H1 (cell line): ENCODE measurements around the gene STX10. TPM values are rescaled to one million over a fixed set of nuclear protein-coding genes. Genes with fewer than 3 reads are reported as not detected.

Experiments used
- CTCF ChIA-PET: fragments of 300-600 bp; sonication (Branson Sonifier 250); formaldehyde crosslinking; loops from one replicate; lab custom pipeline; 2021; ENCODE audit not compliant: partially characterized antibody; lab: Charles Lee
- POLR2A ChIA-PET: fragments of 300-600 bp; sonication (Branson Sonifier 250); formaldehyde crosslinking; loops from one replicate; lab custom pipeline; 2021; ENCODE audit warnings: inconsistent platforms; ENCODE audit not compliant: partially characterized antibody; lab: Charles Lee
- DNase-seq, 2 experiments: peaks; one replicate each; pipeline versions ENCODE4 v3.0.0 to v3.0.0-alpha.2; 2010 to 2022; ENCODE audit warnings: low spot score in 2 of 2, low read depth in 1 of 2, mixed read lengths in 1 of 2
- FAIRE-seq: peaks from 2 replicates; lab custom pipeline; 2011; peaks lifted over from hg19 to GRCh38; lab: Jason Lieb, UNC
- H2AFZ ChIP-seq: 2 replicates; pipeline ENCODE4 v1.8.1; 2012; ENCODE audit warnings: low read length, inconsistent platforms
- H2AK5ac ChIP-seq: 2 replicates; pipeline ENCODE4 v1.6.1; 2013; ENCODE audit warnings: low read depth, low read length
- H2BK120ac ChIP-seq: replicated peaks from 2 replicates; pipeline ENCODE3; 2013; ENCODE audit warnings: low read depth, low read length, inconsistent platforms
- H2BK12ac ChIP-seq: 2 replicates; pipeline ENCODE4 v1.6.1; 2013; ENCODE audit warnings: low read depth, low read length
- H2BK15ac ChIP-seq: 2 replicates; pipeline ENCODE4 v1.6.1; 2013; ENCODE audit warnings: low read length
- H2BK20ac ChIP-seq: 2 replicates; pipeline ENCODE4 v1.6.1; 2013; ENCODE audit warnings: low read length
- H2BK5ac ChIP-seq: 2 replicates; pipeline ENCODE4 v1.6.1; 2013; ENCODE audit warnings: low read depth, low read length
- H3K14ac ChIP-seq: 2 replicates; pipeline ENCODE4 v1.6.1; 2013; ENCODE audit warnings: inconsistent platforms; ENCODE audit not compliant: insufficient read length
- H3K18ac ChIP-seq: 2 replicates; pipeline ENCODE4 v1.6.1; 2013; ENCODE audit warnings: low read length; ENCODE audit errors: extremely low read depth
- H3K23ac ChIP-seq: 2 replicates; pipeline ENCODE4 v1.6.1; 2013; ENCODE audit warnings: inconsistent platforms; ENCODE audit not compliant: insufficient read length
- H3K23me2 ChIP-seq: 2 replicates; pipeline ENCODE4 v1.6.1; 2013; ENCODE audit warnings: low read depth, low read length
- H3K27ac ChIP-seq: 2 replicates; pipeline ENCODE4 v1.6.1; 2011; ENCODE audit warnings: low read depth, low read length, inconsistent platforms
- H3K27me3 ChIP-seq, 4 experiments: replicated peaks in 1 of 4; 1 replicate in 1 of 4; 2 replicates in 3 of 4; pipeline versions ENCODE4 v1.6.1 to v1.8.1; 2011 to 2013; ENCODE audit warnings: low read length in 3 of 4, mild to moderate bottlenecking in 3 of 4, inconsistent platforms in 2 of 4, mixed read lengths in 2 of 4, moderate library complexity in 1 of 4; ENCODE audit not compliant: control insufficient read depth in 3 of 4, insufficient read depth in 3 of 4; ENCODE audit errors: extremely low read depth in 1 of 4
- H3K36me3 ChIP-seq, 4 experiments: 2 replicates each; pipeline versions ENCODE4 v1.6.1 to v1.8.1; 2011 to 2013; ENCODE audit warnings: mild to moderate bottlenecking in 4 of 4, low read length in 3 of 4, moderate library complexity in 2 of 4, control low read depth in 1 of 4, inconsistent platforms in 1 of 4; ENCODE audit not compliant: insufficient read depth in 4 of 4, control insufficient read depth in 2 of 4
- H3K4ac ChIP-seq: replicated peaks from 2 replicates; pipeline ENCODE3; 2013; ENCODE audit warnings: low read length, low read depth, mixed read lengths, inconsistent platforms; ENCODE audit not compliant: insufficient read length
- H3K4me1 ChIP-seq, 4 experiments: replicated peaks in 1 of 4; 1 replicate in 1 of 4; 2 replicates in 3 of 4; pipeline versions ENCODE4 v1.6.1 to v1.8.1; 2011 to 2013; ENCODE audit warnings: low read length in 3 of 4, inconsistent platforms in 2 of 4, mixed read lengths in 1 of 4; ENCODE audit not compliant: insufficient read depth in 4 of 4, control insufficient read depth in 3 of 4
- H3K4me2 ChIP-seq, 2 experiments: 2 replicates each; pipeline versions ENCODE4 v1.6.1 to v1.8.1; 2011 to 2013; ENCODE audit warnings: low read depth in 2 of 2, low read length in 2 of 2, control low read depth in 1 of 2, inconsistent platforms in 1 of 2, mild to moderate bottlenecking in 1 of 2; ENCODE audit not compliant: insufficient read depth in 1 of 2
- H3K4me3 ChIP-seq, 4 experiments: fragments of 200-600, 300-600 bp in 1 of 4; sonication (generic), shearing (Covaris generic), sonication (Bioruptor Twin) in 1 of 4; 2 replicates each; pipeline versions ENCODE4 v1.5.1 to v1.8.1; 2011 to 2016; ENCODE audit warnings: low read length in 4 of 4, low read depth in 3 of 4, control low read depth in 2 of 4, inconsistent platforms in 2 of 4, mild to moderate bottlenecking in 2 of 4, mixed read lengths in 1 of 4, moderate library complexity in 1 of 4; ENCODE audit not compliant: insufficient read depth in 2 of 4; ENCODE audit errors: extremely low read depth in 1 of 4
- H3K56ac ChIP-seq: replicated peaks from 2 replicates; pipeline ENCODE3; 2013; ENCODE audit warnings: low read depth, mild to moderate bottlenecking, mixed read lengths, low read length, inconsistent platforms; ENCODE audit not compliant: insufficient read length
- H3K79me1 ChIP-seq: 2 replicates; pipeline ENCODE4 v1.6.1; 2013; ENCODE audit warnings: low read depth, low read length, control low read depth
- H3K79me2 ChIP-seq, 2 experiments: 2 replicates each; pipeline versions ENCODE4 v1.6.1 to v1.8.1; 2012 to 2013; ENCODE audit warnings: low read length in 2 of 2, mild to moderate bottlenecking in 2 of 2, inconsistent platforms in 1 of 2; ENCODE audit not compliant: insufficient read depth in 2 of 2, control insufficient read depth in 1 of 2
- H3K9ac ChIP-seq, 4 experiments: replicated peaks in 1 of 4; 1 replicate in 1 of 4; 2 replicates in 3 of 4; pipeline versions ENCODE4 v1.6.1 to v1.8.1; 2011 to 2013; ENCODE audit warnings: low read depth in 3 of 4, low read length in 3 of 4, control low read depth in 2 of 4, mild to moderate bottlenecking in 2 of 4, moderate library complexity in 2 of 4, inconsistent platforms in 1 of 4; ENCODE audit errors: extremely low read depth in 1 of 4
- H3K9me3 ChIP-seq, 2 experiments: 2 replicates each; pipeline versions ENCODE4 v1.6.1 to v1.8.1; 2012 to 2013; ENCODE audit warnings: mild to moderate bottlenecking in 2 of 2, moderate library complexity in 2 of 2, control low read depth in 1 of 2, inconsistent platforms in 1 of 2, low read depth in 1 of 2, low read length in 1 of 2, mixed read lengths in 1 of 2; ENCODE audit not compliant: insufficient read depth in 2 of 2
- H4K20me1 ChIP-seq, 2 experiments: replicated peaks in 1 of 2; 2 replicates each; pipeline versions ENCODE3 to v1.8.1; 2011 to 2013; ENCODE audit warnings: inconsistent platforms in 2 of 2, low read length in 2 of 2, mild to moderate bottlenecking in 1 of 2; ENCODE audit not compliant: insufficient read depth in 2 of 2, control insufficient read depth in 1 of 2
- H4K5ac ChIP-seq: 2 replicates; pipeline ENCODE4 v1.6.1; 2013; ENCODE audit warnings: low read length, low read depth, mixed read lengths, inconsistent platforms; ENCODE audit not compliant: insufficient read length
- H4K8ac ChIP-seq: 2 replicates; pipeline ENCODE4 v1.8.0; 2013; ENCODE audit warnings: mild to moderate bottlenecking, moderate library complexity, low read length, inconsistent platforms; ENCODE audit not compliant: insufficient read depth; ENCODE audit errors: extremely low read depth
- H4K91ac ChIP-seq: replicated peaks from 2 replicates; pipeline ENCODE3; 2013; ENCODE audit warnings: low read length, mixed read lengths, inconsistent platforms; ENCODE audit not compliant: insufficient read length
- WGBS, 2 experiments: shearing (Covaris generic) in 1 of 2; methylation state at CpG; one replicate each; pipeline versions ENCODE4 v1.1.6 to v1.1.7; 2013 to 2015; ENCODE audit warnings: low lambda C conversion rate in 2 of 2, mixed read lengths in 2 of 2, inconsistent platforms in 1 of 2, low coverage in 1 of 2, missing lambda C conversion rate in 1 of 2; ENCODE audit not compliant: insufficient replicate concordance in 2 of 2, insufficient coverage in 1 of 2, insufficient read length in 1 of 2; ENCODE audit errors: extremely low coverage in 1 of 2, missing lambda C conversion rate in 1 of 2; 5-methylcytosine and 5-hydroxymethylcytosine counted together
- polyA plus RNA-seq, 7 experiments: library from polyadenylated mRNA; depleted of rRNA in 3 of 7; stranded (reverse) in 5 of 7; unstranded in 2 of 7; fragments of >200 nt in 5 of 7; fragments of 200-250 nt in 2 of 7; gene quantifications; 1 replicate in 5 of 7; 2 replicates in 1 of 7; 4 replicates in 1 of 7; pipeline versions ENCODE4 v1.2.1 to v1.2.3, GENCODE V29; 2011 to 2013; ENCODE audit warnings: missing spikeins in 2 of 7, mixed read lengths in 2 of 7
- total RNA-seq: library from RNA; stranded (reverse); fragmentation: NEBNext Ultra II Directional; extraction: Animal tissue kit (Norgen Biotek cat#: 25700); gene quantifications from 2 replicates; pipeline ENCODE4 v1.2.1, GENCODE V29; 2021

STX10 gene
- total and polyA plus RNA-seq, 2 of the 8 experiments (the other 6 are each of a cell fraction or from before 2014, with no cell fraction given): 53.0 to 80.1 TPM

DNA sequence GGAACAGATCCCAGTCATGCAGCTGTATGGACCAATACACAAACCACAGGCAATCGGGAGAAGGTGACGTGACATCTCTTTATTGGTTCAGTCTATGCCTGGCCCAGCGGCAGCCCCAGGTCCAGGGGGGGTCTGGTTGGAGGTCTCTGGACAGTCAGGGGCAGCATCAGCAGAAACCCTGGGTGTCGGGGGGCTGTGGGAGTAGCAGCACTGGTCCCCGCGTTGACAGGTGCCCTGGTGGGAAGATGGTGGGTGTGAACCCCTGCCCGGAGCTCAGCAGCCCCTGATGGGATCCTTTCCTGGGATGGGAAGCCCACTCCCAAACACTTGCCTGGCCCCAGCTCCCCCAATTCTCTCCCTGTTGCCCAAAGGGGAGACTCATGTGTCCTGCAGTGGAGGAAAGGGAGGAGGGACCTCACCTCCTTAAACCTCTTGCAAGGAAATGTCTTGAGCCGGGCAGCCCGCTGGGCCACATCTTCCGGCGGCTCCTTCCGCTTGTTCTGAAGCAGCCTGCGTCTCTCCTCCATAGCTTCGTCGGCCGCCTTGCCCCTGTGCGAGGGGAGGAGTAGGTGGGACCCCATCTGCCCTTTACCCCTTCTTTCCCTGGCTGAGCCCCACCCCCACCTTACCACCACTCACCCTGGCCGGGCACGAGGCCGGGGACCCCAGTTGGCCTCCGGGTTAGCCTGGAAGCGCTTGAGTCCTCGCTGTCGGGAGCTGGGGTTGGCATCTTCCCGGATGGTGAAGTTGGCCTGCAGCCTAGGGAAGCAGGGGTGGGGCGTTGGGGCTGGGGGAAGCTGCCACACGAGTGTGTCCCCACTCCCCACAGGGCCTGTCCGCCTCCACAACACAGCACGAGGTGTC, 45.1 kb downstream of the STX10 start:
- FAIRE-seq: no peak

More for the DNA sequence above, 45.1 kb downstream of the STX10 start:
- Histone ChIP-seq H3K36me3 (peaks cover 3 to 18% (median 13%) of the 10 kb centered on the region in 4 experiments; a peak in 5 of 8 replicates), H3K4me2 (no peak overlapping the region), H2BK5ac (no peak overlapping the region), H2BK20ac (no peak overlapping the region), H2AK5ac (no peak overlapping the region), H3K27ac (no peak overlapping the region), H3K14ac (no peak overlapping the region), H3K4ac (no peak overlapping the region), H3K79me2 (no peaks in the 10 kb centered on the region), H3K18ac (no peak overlapping the region), H3K4me1 (peaks cover 0 to 19% (median 7%) of the 10 kb centered on the region in 4 experiments; a peak in 5 of 7 replicates), H4K91ac (no peak overlapping the region), H2AFZ (no peak overlapping the region), H4K5ac (no peak overlapping the region), H3K9ac (no peak overlapping the region), H2BK15ac (no peak overlapping the region), H3K56ac (no peak overlapping the region), H3K9me3 (no peaks in the 10 kb centered on the region), H3K23ac (no peak overlapping the region), H4K20me1 (peaks cover 0 to 10% of the 10 kb centered on the region in 2 experiments), H3K79me1 (no peaks in the 10 kb centered on the region), H2BK120ac (no peak overlapping the region), H4K8ac (no peak overlapping the region), H2BK12ac (no peak overlapping the region), H3K4me3 (no peak overlapping the region), H3K23me2 (peaks cover 6% of the 10 kb centered on the region; the same call in 1 of the 2 replicates), H3K27me3 (peaks cover 11 to 28% (median 21%) of the 10 kb centered on the region in 4 experiments)
- no peak for DNase-seq
- ChIA-PET POLR2A (interaction anchor here (0.9 to 11.6 kb wide), 10 partner anchors 10 to 125 kb away, joined by 3 to 141 read pairs (median 5); partner anchors contain the start of genes IER2, NACC1, STX10 and TRMT1), CTCF (interaction anchor here (0.6 to 5.0 kb wide), 25 partner anchors 9 to 466 kb away, joined by 3 to 47 read pairs (median 4); no protein-coding TSS in a partner anchor)
- whole genome bisulfite sequencing, 2 experiments: 90% methylated on average over 27 of the region's 29 CpGs; no CpG with 5 or more reads in 1 of the 2 experiments
